GM21717 (cell line): ENCODE measurements around the gene SLC39A11.
"Not testable (repeated sequence)": the region's sequence is repeated elsewhere in the genome, so short reads cannot be mapped to it uniquely, and the experiment has no call there.

Source experiments
- ATAC-seq: cut with Tn5 transposase; IDR thresholded peaks from one replicate; pipeline ENCODE4 v1.9.1; 2021; ENCODE audit warnings: mild to moderate bottlenecking, moderate library complexity; ENCODE audit not compliant: unreplicated experiment

SLC39A11 gene

GRCh38 chr17:73013816-73014663 is 78.4 kb downstream of the SLC39A11 start:
- no peak for ATAC-seq

- ATAC-seq, result peak; percentile 55
These were observed 79.2 kb downstream of the SLC39A11 start for GRCh38 chr17:73013301-73013700.

- ATAC-seq, result no peak
These were observed 81.4 kb downstream of the SLC39A11 start for GRCh38 chr17:73011016-73011486.

GRCh38 chr17:73010414-73010813 is 82.1 kb downstream of the SLC39A11 start:
- no peak for ATAC-seq

GRCh38 chr17:73007407-73007806 is 85.1 kb downstream of the SLC39A11 start:
- ATAC-seq, result no peak

- no peak for ATAC-seq
These were observed 87.1 kb downstream of the SLC39A11 start for GRCh38 chr17:73005360-73005759.

- no peak for ATAC-seq
These were observed 89.0 kb downstream of the SLC39A11 start for GRCh38 chr17:73003487-73003886.

- no peak for ATAC-seq
These were observed 91.7 kb downstream of the SLC39A11 start for GRCh38 chr17:73000832-73001231.

- ATAC-seq, result not testable (repeated sequence)
These were observed 93.0 kb downstream of the SLC39A11 start for GRCh38 chr17:72999474-72999873.

GRCh38 chr17:72998343-72998742 is 94.1 kb downstream of the SLC39A11 start:
- ATAC-seq, result no peak

- no peak for ATAC-seq
These were observed 94.9 kb downstream of the SLC39A11 start for GRCh38 chr17:72997559-72997958.

GRCh38 chr17:72996791-72997190 is 95.7 kb downstream of the SLC39A11 start:
- ATAC-seq, result no peak

GRCh38 chr17:72995008-72995656 is 97.4 kb downstream of the SLC39A11 start:
- no peak for ATAC-seq

- ATAC-seq, result not testable (repeated sequence)
These were observed 99.6 kb downstream of the SLC39A11 start for GRCh38 chr17:72992783-72993467.

GRCh38 chr17:72991651-72992050 is 100.8 kb downstream of the SLC39A11 start:
- ATAC-seq, result no peak

- no peak for ATAC-seq
These were observed 103.3 kb downstream of the SLC39A11 start for GRCh38 chr17:72989074-72989610.

- no peak for ATAC-seq
These were observed 104.0 kb downstream of the SLC39A11 start for GRCh38 chr17:72988451-72988850.

- ATAC-seq, result no peak
These were observed 105.3 kb downstream of the SLC39A11 start for GRCh38 chr17:72987166-72987565.

GRCh38 chr17:72985882-72986720 is 106.4 kb downstream of the SLC39A11 start:
- peak; percentile 70 for ATAC-seq

GRCh38 chr17:72984926-72985325 is 107.6 kb downstream of the SLC39A11 start:
- no peak for ATAC-seq
